GM18508 (cell line): Measurements from ENCODE around the gene PRKCE.

Experiments
- ATAC-seq: cut with Tn5 transposase; IDR thresholded peaks from one replicate; pipeline ENCODE4 v1.9.1; 2021; ENCODE audit warnings: moderate number of reproducible peaks; ENCODE audit not compliant: insufficient read depth, unreplicated experiment

The PRKCE gene

GRCh38 chr2:45631319-45631718 is 20.2 kb upstream of the PRKCE start:
- ATAC-seq, result no peak

GRCh38 chr2:45631955-45632354 is 19.5 kb upstream of the PRKCE start:
- ATAC-seq, result no peak

- no peak for ATAC-seq
Measured at GRCh38 chr2:45634223-45634622, 17.3 kb upstream of the PRKCE start.

GRCh38 chr2:45636008-45636407 is 15.5 kb upstream of the PRKCE start:
- ATAC-seq, result no peak

- peak; percentile 68 for ATAC-seq
Measured at GRCh38 chr2:45637440-45637839, 14.0 kb upstream of the PRKCE start.

GRCh38 chr2:45640576-45640975 is 10.9 kb upstream of the PRKCE start:
- ATAC-seq, result no peak

- ATAC-seq, result no peak
Measured at GRCh38 chr2:45643095-45643494, 8.4 kb upstream of the PRKCE start.

- ATAC-seq, result no peak
Measured at GRCh38 chr2:45643543-45644542, 7.6 kb upstream of the PRKCE start.

GRCh38 chr2:45646289-45646688 is 5.2 kb upstream of the PRKCE start:
- no peak for ATAC-seq

GRCh38 chr2:45647356-45647755 is 4.1 kb upstream of the PRKCE start:
- ATAC-seq, result no peak

GRCh38 chr2:45647986-45648520 is 3.4 kb upstream of the PRKCE start:
- ATAC-seq, result no peak

- ATAC-seq, result no peak
Measured at GRCh38 chr2:45648636-45649035, 2.8 kb upstream of the PRKCE start.

- ATAC-seq, result no peak
Measured at GRCh38 chr2:45649462-45649857, 2.0 kb upstream of the PRKCE start.

- peak; percentile 15 for ATAC-seq
Measured at GRCh38 chr2:45649858-45650811, 1.3 kb upstream of the PRKCE start.

- peak; percentile 38 for ATAC-seq
Measured at GRCh38 chr2:45650851-45651414, 542 bp upstream of the PRKCE start.

GRCh38 chr2:45652090-45653031 is 886 bp downstream of the PRKCE start:
- no peak for ATAC-seq

GRCh38 chr2:45653122-45653913 is 1.8 kb downstream of the PRKCE start:
- no peak for ATAC-seq

GRCh38 chr2:45654250-45654649 is 2.8 kb downstream of the PRKCE start:
- no peak for ATAC-seq
